GM23338 (cell line): ENCODE data around the gene MAP7D1.

Source experiments
- POLR2AphosphoS5 ChIP-seq: IDR thresholded peaks from 2 replicates; pipeline ENCODE4 v1.6.1; 2016; ENCODE audit warnings: antibody characterized with exemption, low read depth
- TF ChIP-seq, protein P1 (sequence below), 2 experiments: fragments of 200-600 bp in 1 of 2; sonication (generic) in 1 of 2; conservative IDR thresholded peaks; 2 replicates each; pipeline versions ENCODE4 v1.5.1 to v1.6.1; 2016 to 2017; ENCODE audit warnings: antibody characterized with exemption in 2 of 2, low read depth in 2 of 2, mild to moderate bottlenecking in 2 of 2, moderate library complexity in 1 of 2

DNA sequence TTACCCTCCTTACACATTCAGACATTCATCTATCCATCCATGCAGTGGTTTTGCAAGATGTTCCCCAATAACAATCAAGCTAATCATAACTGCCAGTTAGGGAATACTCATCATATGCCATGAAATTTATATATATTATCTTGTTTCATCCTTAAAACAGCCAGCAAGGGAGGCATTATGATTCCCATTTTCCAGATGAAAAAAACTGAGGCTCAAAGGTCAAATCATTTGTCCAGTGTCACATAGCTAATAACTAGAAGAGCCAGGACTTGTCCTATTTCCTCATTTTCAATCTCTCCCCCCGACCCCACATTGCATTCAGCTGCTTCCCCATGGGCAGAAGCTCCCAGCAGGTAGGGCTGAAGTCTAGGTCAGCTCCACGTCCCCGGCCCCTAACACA lies 23.9 kb upstream of the MAP7D1 start:
- TF ChIP-seq, protein P1, sequence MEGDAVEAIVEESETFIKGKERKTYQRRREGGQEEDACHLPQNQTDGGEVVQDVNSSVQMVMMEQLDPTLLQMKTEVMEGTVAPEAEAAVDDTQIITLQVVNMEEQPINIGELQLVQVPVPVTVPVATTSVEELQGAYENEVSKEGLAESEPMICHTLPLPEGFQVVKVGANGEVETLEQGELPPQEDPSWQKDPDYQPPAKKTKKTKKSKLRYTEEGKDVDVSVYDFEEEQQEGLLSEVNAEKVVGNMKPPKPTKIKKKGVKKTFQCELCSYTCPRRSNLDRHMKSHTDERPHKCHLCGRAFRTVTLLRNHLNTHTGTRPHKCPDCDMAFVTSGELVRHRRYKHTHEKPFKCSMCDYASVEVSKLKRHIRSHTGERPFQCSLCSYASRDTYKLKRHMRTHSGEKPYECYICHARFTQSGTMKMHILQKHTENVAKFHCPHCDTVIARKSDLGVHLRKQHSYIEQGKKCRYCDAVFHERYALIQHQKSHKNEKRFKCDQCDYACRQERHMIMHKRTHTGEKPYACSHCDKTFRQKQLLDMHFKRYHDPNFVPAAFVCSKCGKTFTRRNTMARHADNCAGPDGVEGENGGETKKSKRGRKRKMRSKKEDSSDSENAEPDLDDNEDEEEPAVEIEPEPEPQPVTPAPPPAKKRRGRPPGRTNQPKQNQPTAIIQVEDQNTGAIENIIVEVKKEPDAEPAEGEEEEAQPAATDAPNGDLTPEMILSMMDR (conservative IDR thresholded peaks at IDR 0.05; ENCODE audit: low read depth in 2 of 2) = no peak
- TF ChIP-seq POLR2AphosphoS5 = no peak
